Tibial artery (tissue), 4 donors: Measurements from ENCODE around the gene CELF3.
"Not testable (repeated sequence)": the region's sequence is repeated elsewhere in the genome, so short reads cannot be mapped to it uniquely, and the experiment has no call there.

Experiments
- DNase-seq, 2 donors: peaks; one replicate each; pipeline ENCODE4 v3.0.0-alpha.2; 2019
- H3K27ac ChIP-seq, 2 donors: fragments of 200-600 bp; sonication (generic) in 1 of 2; 1 replicate in 1 of 2; 2 replicates in 1 of 2; pipeline ENCODE4 v1.5.1; 2018 to 2019; ENCODE audit warnings: mild to moderate bottlenecking in 1 of 2
- H3K27me3 ChIP-seq, 2 donors: fragments of 200-600 bp; sonication (generic) in 1 of 2; one replicate each; pipeline versions ENCODE4 v1.5.1 to v1.6.0; 2016 to 2019
- H3K36me3 ChIP-seq, 3 donors: fragments of 200-600 bp; sonication (generic) in 2 of 3; one replicate each; pipeline ENCODE4 v1.5.1; 2016 to 2019; ENCODE audit warnings: mild to moderate bottlenecking in 2 of 3
- H3K4me1 ChIP-seq, 4 donors: fragments of 200-600 bp; sonication (generic) in 2 of 4; 1 replicate in 3 of 4; 2 replicates in 1 of 4; pipeline ENCODE4 v1.5.1; 2016 to 2019
- H3K4me3 ChIP-seq, 2 donors: fragments of 200-600 bp; sonication (generic) in 1 of 2; 1 replicate in 1 of 2; 2 replicates in 1 of 2; pipeline ENCODE4 v1.5.1; 2018 to 2019; ENCODE audit warnings: mild to moderate bottlenecking in 2 of 2
- H3K9me3 ChIP-seq, 3 donors: fragments of 200-600 bp; sonication (generic) in 1 of 3; one replicate each; pipeline ENCODE4 v1.5.1; 2016 to 2019
- intact Hi-C: fragments of 100-400 bp; cut with DNase I; formaldehyde crosslinking; loops from one replicate; pipeline ENCODE4 v1.15.0; 2023; ENCODE audit warnings: low total_unique reads
- TF ChIP-seq, protein P1 (sequence below), 2 experiments: fragments of 200-600 bp in 1 of 2; fragments of 450-650 bp in 1 of 2; IDR thresholded peaks; one replicate each; pipeline ENCODE4 v1.5.1; 2017 to 2019; ENCODE audit warnings: antibody characterized with exemption in 2 of 2, mild to moderate bottlenecking in 1 of 2, moderate library complexity in 1 of 2

Gene CELF3

DNA sequence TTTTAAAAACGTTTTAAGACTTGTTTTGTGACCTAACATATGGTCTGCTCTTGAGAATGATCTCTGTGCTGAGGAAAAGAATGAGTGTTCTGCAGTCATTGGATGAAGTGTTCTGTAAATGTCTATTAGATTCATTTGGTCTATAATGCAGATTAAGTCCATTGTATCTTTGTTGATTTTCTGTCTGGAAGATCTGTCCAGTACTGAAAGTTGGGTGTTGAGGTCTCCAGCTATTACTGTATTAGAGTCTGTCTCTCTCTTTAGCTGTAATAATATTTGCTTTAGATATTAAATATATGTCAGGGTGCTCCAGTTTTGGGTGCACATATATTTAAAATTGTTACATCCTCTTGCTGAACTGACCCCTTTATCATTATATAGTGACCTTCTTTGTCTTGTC lies 43.2 kb downstream of the CELF3 start:
- H3K27ac ChIP-seq: no peak overlapping the region
- DNase-seq: no peak
- peaks cover 0 to 10% (median 0%) of the 10 kb centered on the region in 3 donors for H3K9me3 ChIP-seq
- no peaks in the 10 kb centered on the region for H3K4me1 ChIP-seq
- H3K27me3 ChIP-seq: no peaks in the 10 kb centered on the region
- TF ChIP-seq, protein P1, sequence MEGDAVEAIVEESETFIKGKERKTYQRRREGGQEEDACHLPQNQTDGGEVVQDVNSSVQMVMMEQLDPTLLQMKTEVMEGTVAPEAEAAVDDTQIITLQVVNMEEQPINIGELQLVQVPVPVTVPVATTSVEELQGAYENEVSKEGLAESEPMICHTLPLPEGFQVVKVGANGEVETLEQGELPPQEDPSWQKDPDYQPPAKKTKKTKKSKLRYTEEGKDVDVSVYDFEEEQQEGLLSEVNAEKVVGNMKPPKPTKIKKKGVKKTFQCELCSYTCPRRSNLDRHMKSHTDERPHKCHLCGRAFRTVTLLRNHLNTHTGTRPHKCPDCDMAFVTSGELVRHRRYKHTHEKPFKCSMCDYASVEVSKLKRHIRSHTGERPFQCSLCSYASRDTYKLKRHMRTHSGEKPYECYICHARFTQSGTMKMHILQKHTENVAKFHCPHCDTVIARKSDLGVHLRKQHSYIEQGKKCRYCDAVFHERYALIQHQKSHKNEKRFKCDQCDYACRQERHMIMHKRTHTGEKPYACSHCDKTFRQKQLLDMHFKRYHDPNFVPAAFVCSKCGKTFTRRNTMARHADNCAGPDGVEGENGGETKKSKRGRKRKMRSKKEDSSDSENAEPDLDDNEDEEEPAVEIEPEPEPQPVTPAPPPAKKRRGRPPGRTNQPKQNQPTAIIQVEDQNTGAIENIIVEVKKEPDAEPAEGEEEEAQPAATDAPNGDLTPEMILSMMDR (IDR thresholded peaks at IDR 0.05): no peak
- H3K36me3 ChIP-seq: peaks cover 22 to 31% (median 24%) of the 10 kb centered on the region in 3 donors
- no peak overlapping the region for H3K4me3 ChIP-seq
- intact Hi-C loops: no loop called here

DNA sequence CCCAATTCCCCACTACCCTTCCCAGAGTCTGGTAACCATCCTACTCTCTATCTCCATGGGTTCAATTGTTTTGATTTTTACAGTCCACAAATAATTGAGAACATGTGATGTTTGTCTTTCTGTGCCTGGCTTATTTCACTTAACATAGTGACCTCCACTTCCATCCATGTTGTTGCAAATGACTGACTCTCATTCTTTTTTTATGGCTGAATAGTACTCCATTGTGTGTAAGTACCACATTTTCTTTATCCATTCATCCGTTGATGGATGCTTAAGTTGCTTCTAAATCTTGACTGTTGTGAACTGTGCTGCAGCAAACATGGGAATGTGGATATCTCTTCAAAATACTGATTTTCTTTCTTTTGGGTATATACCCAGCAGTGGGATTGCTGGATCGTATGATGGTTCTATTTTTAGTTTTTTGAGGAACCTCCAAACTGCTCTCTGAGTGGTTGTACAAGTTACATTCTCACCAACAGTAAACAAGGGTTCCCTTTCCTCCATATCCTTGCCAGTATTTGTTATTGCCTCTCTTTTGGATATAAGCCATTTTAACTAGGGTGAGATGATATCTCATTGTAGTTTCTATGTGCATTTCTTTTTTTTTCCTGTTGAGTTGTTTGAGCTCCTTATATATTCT lies 46.4 kb downstream of the CELF3 start:
- H3K9me3 ChIP-seq, H3K27ac ChIP-seq, H3K4me3 ChIP-seq, H3K27me3 ChIP-seq, intact Hi-C loops, H3K4me1 ChIP-seq, DNase-seq: not testable (repeated sequence)
- peaks cover 22 to 36% (median 29%) of the 10 kb centered on the region in 3 donors for H3K36me3 ChIP-seq

DNA sequence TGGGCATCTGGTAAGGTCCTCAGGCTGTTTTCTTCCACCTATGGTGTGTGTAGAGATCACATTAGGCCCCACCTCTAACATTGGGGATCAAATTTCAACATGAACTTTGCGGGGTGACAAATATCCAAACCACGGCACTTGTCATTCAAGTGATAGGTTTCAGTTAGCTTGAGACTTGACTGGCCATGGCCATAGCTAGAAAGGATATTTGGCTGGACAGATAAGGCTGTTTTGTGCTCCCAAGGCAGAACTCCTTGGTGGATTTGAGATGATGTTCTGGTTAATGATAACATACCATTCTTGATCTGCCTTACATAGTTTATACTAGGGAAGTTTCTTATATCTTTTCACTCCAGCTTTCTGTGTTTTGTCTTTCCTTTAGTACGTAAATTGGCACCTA lies 48.5 kb downstream of the CELF3 start:
- Histone ChIP-seq H3K4me3 (no peak overlapping the region), H3K9me3 (peaks cover 0 to 10% (median 0%) of the 10 kb centered on the region in 3 donors), H3K4me1 (no peaks in the 10 kb centered on the region), H3K27me3 (no peaks in the 10 kb centered on the region), H3K27ac (no peak overlapping the region), H3K36me3 (peaks cover 22 to 35% (median 32%) of the 10 kb centered on the region in 3 donors)
- no peak for DNase-seq
- intact Hi-C loops: loop anchor here (1.0 kb wide), 1 partner anchor 20 kb away; no protein-coding TSS in a partner anchor
- TF ChIP-seq, protein P1 (IDR thresholded peaks at IDR 0.05): no peak

DNA sequence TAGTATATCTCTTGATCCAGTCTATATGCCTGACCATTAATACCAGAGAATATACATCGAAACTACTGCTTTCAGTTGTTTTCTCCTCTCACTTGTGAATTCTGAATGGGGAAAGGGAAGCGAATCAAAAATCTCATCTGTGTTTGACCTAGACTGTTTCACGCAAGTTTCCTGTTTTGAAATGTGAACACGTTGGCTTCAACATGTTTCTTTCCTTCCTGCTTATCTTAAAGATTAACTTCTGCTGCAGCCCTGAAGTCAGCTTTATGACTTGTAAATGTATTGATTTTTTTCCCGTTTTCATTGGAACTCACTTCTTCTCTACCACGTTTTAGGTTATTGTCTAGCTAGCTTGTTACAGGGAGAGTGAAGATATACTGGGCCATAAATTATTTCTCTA lies 54.9 kb downstream of the CELF3 start:
- H3K27ac ChIP-seq: no peak overlapping the region
- H3K4me1 ChIP-seq: no peaks in the 10 kb centered on the region
- TF ChIP-seq, protein P1 (IDR thresholded peaks at IDR 0.05): no peak
- H3K4me3 ChIP-seq: no peak overlapping the region
- no peaks in the 10 kb centered on the region for H3K27me3 ChIP-seq
- H3K36me3 ChIP-seq: peaks cover 38 to 60% (median 46%) of the 10 kb centered on the region in 3 donors
- intact Hi-C loops: no loop called here
- no peaks in the 10 kb centered on the region for H3K9me3 ChIP-seq
- DNase-seq: no peak

DNA sequence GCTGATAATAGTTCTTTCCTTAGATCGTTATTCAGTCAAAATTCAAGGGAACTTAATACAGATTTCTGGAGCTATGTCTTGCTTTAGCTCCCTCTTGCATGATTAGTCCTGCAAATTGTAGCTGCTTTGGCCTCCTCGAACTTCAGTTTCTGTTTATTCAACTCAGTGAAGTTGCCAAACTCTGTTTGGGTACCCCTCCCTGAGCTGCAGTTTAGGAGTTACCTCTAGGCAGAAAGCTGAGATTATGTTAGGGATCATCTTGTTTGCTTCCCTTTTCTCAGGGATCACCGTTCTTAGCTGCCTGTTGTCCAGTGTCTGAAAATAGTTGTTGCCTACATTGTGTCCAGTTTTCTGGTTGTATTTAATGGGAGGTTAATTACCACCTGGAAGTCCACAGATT lies 61.2 kb downstream of the CELF3 start:
- peaks cover 13 to 30% (median 20%) of the 10 kb centered on the region in 3 donors for H3K36me3 ChIP-seq
- H3K9me3 ChIP-seq: no peaks in the 10 kb centered on the region
- H3K27ac ChIP-seq: no peak overlapping the region
- DNase-seq: no peak
- H3K4me1 ChIP-seq: no peaks in the 10 kb centered on the region
- no peaks in the 10 kb centered on the region for H3K27me3 ChIP-seq
- no peak overlapping the region for H3K4me3 ChIP-seq
- TF ChIP-seq, protein P1 (IDR thresholded peaks at IDR 0.05): no peak
- intact Hi-C loops: no loop called here

DNA sequence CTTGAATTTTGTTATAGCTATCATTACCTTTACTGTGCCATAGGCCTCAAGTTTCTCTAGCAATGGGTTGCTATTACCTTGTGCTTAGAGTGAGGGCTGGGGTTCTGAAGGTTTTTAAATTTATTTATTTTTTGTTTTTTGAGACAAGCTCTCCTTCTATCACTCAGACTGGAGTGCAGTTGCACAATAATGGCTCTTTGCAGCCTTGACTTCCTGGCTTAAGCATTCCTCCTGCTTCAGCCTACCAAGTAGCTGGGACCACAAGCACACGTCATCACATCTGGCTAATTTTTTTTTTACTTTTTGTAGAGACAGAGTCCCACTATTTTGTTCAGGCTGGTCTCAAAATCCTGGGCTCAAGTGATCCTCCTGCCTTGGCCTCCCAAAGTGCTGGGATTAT lies 63.2 kb downstream of the CELF3 start:
- Histone ChIP-seq H3K9me3 (no peaks in the 10 kb centered on the region), H3K27me3 (no peaks in the 10 kb centered on the region), H3K4me3 (no peak overlapping the region), H3K36me3 (peaks cover 6 to 19% (median 8%) of the 10 kb centered on the region in 3 donors), H3K27ac (no peak overlapping the region), H3K4me1 (no peaks in the 10 kb centered on the region)
- no peak for DNase-seq
- TF ChIP-seq, protein P1 (IDR thresholded peaks at IDR 0.05): no peak
- intact Hi-C loops: no loop called here
